Cardiac muscle cell (in vitro differentiated cells and primary cell): ENCODE data around the gene KIAA1191. TPM values are rescaled to one million over a fixed set of nuclear protein-coding genes. Genes with fewer than 3 reads are reported as not detected.

Experiments
- DNase-seq, 2 donors: peaks; one replicate each; pipeline versions ENCODE4 v3.0.0 to v3.0.0-alpha.2; 2010 to 2017; ENCODE audit warnings: low read depth in 1 of 2, low spot score in 1 of 2
- H3K27ac ChIP-seq: fragments of 200-600 bp; sonication (generic); 2 replicates; pipeline ENCODE4 v1.5.1; 2016
- H3K27me3 ChIP-seq: fragments of 200-600 bp; sonication (generic); 2 replicates; pipeline ENCODE4 v1.6.0; 2016; ENCODE audit warnings: control low read depth
- H3K36me3 ChIP-seq: fragments of 200-600 bp; sonication (generic); 2 replicates; pipeline ENCODE4 v1.5.1; 2016; ENCODE audit warnings: control low read depth
- H3K4me1 ChIP-seq: fragments of 200-600 bp; sonication (generic); 2 replicates; pipeline ENCODE4 v1.8.1; 2017; ENCODE audit warnings: low read depth, mild to moderate bottlenecking, mixed run types
- H3K4me3 ChIP-seq: fragments of 200-600 bp; sonication (generic); 2 replicates; pipeline ENCODE4 v1.5.1; 2016; ENCODE audit warnings: mild to moderate bottlenecking
- H3K9me3 ChIP-seq: fragments of 200-600 bp; sonication (generic); 2 replicates; pipeline ENCODE4 v1.5.1; 2017; ENCODE audit warnings: low read depth, mild to moderate bottlenecking, control low read depth
- polyA plus RNA-seq: library from polyadenylated mRNA; unstranded; fragments of >200 nt; fragmentation: Nextera tagmentation; extraction: Ambion mirVana; gene quantifications from 2 replicates; pipeline ENCODE4 v1.2.1, GENCODE V29; 2016
- total RNA-seq: library from RNA; depleted of rRNA; stranded (reverse); fragments of >200 nt; gene quantifications from 2 replicates; pipeline ENCODE4 v1.2.3, GENCODE V29; 2016
- TF ChIP-seq, protein P1 (sequence below): IDR thresholded peaks from 2 replicates; pipeline ENCODE4 v1.5.1; 2012; ENCODE audit warnings: low read depth, mild to moderate bottlenecking, low read length

The KIAA1191 gene
- total and polyA plus RNA-seq, 2 experiments from 2014 or later, result 118 to 134 TPM

DNA sequence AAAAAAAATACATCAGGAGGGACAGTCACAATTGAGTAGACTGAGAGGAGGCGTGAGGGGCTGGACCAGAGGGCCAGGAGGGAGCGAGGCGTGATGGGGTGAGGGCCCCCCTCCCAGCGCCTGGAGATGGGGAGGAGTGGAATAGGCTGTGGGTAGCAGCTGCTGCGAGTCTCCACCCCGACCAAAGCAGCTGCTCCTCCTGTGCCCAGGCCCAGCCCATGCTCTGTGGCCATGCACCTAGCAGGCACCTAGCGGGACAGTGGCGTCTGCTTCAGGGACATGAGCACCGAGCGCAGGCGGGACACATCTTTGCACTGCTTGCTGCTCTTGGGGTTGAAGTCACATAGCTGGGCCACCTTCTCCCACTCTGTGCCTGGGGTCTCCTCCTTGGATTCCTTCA lies 31.0 kb upstream of the KIAA1191 start:
- H3K27me3 ChIP-seq, result no peaks in the 10 kb centered on the region
- no peak overlapping the region for H3K27ac ChIP-seq
- TF ChIP-seq, protein P1, sequence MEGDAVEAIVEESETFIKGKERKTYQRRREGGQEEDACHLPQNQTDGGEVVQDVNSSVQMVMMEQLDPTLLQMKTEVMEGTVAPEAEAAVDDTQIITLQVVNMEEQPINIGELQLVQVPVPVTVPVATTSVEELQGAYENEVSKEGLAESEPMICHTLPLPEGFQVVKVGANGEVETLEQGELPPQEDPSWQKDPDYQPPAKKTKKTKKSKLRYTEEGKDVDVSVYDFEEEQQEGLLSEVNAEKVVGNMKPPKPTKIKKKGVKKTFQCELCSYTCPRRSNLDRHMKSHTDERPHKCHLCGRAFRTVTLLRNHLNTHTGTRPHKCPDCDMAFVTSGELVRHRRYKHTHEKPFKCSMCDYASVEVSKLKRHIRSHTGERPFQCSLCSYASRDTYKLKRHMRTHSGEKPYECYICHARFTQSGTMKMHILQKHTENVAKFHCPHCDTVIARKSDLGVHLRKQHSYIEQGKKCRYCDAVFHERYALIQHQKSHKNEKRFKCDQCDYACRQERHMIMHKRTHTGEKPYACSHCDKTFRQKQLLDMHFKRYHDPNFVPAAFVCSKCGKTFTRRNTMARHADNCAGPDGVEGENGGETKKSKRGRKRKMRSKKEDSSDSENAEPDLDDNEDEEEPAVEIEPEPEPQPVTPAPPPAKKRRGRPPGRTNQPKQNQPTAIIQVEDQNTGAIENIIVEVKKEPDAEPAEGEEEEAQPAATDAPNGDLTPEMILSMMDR, result no peak
- no peak for DNase-seq
- H3K4me3 ChIP-seq, result no peak overlapping the region
- H3K9me3 ChIP-seq, result no peaks in the 10 kb centered on the region
- no peaks in the 10 kb centered on the region for H3K36me3 ChIP-seq
- H3K4me1 ChIP-seq, result peaks cover 20% of the 10 kb centered on the region

DNA sequence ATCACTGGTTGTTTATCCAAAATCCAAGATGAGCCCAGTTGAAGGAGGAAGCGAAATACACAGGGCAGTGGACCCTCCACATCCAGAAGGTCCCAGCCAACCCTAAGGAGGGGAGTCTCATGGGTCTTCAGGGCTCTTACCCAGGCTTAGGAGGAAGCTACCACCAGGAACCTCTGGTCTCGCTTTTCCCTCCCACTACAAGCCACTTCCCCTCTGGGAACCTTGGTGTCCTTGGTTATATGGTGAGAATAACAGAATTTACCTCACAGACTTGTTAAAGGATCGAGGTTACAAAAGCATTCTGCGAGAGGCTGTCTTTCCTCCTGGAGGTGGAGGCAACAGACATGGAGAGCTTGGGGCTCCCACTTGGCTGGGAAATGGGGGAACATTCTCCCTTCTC lies 30.4 kb upstream of the KIAA1191 start:
- H3K27me3 ChIP-seq, result no peaks in the 10 kb centered on the region
- H3K9me3 ChIP-seq, result no peaks in the 10 kb centered on the region
- no peak for DNase-seq
- H3K36me3 ChIP-seq, result no peaks in the 10 kb centered on the region
- H3K27ac ChIP-seq, result no peak overlapping the region
- TF ChIP-seq, protein P1, result no peak
- peaks cover 25% of the 10 kb centered on the region for H3K4me1 ChIP-seq
- no peak overlapping the region for H3K4me3 ChIP-seq

DNA sequence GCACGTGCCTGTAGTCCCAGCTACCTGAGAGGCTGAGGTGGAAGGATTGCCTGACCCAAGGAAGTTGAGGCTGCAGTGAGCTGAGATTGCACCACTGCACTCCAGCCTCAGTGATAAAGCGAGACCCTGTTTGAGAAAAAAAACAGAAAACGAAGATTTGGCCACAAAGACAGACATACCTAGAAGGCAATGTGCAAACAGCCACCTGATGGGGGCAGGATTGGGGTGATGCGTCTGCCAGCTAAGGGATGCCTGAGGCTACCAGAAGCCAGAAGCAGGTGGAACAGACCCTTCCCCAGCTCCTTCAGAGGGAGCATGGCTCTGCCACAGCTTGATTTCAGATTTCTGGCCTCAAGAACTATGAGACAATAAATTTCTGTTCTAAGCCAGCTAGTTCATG lies 29.9 kb upstream of the KIAA1191 start:
- H3K4me1 ChIP-seq, result peaks cover 22% of the 10 kb centered on the region
- TF ChIP-seq, protein P1, result no peak
- no peak for DNase-seq
- H3K4me3 ChIP-seq, result no peak overlapping the region
- H3K36me3 ChIP-seq, result no peaks in the 10 kb centered on the region
- H3K27me3 ChIP-seq, result no peaks in the 10 kb centered on the region
- no peak overlapping the region for H3K27ac ChIP-seq
- no peaks in the 10 kb centered on the region for H3K9me3 ChIP-seq

GRCh38 chr5:176389135-176390123 lies 27.9 kb upstream of the KIAA1191 start:
- no peak for DNase-seq
- TF ChIP-seq, protein P1, result no peak
- H3K27me3 ChIP-seq, result no peaks in the 10 kb centered on the region
- peak overlapping the region; percentile 62 for H3K4me3 ChIP-seq
- H3K36me3 ChIP-seq, result peaks cover 6% of the 10 kb centered on the region
- H3K9me3 ChIP-seq, result no peaks in the 10 kb centered on the region
- H3K27ac ChIP-seq, result peak overlapping the region; percentile 97
- peaks cover 7% of the 10 kb centered on the region for H3K4me1 ChIP-seq

DNA sequence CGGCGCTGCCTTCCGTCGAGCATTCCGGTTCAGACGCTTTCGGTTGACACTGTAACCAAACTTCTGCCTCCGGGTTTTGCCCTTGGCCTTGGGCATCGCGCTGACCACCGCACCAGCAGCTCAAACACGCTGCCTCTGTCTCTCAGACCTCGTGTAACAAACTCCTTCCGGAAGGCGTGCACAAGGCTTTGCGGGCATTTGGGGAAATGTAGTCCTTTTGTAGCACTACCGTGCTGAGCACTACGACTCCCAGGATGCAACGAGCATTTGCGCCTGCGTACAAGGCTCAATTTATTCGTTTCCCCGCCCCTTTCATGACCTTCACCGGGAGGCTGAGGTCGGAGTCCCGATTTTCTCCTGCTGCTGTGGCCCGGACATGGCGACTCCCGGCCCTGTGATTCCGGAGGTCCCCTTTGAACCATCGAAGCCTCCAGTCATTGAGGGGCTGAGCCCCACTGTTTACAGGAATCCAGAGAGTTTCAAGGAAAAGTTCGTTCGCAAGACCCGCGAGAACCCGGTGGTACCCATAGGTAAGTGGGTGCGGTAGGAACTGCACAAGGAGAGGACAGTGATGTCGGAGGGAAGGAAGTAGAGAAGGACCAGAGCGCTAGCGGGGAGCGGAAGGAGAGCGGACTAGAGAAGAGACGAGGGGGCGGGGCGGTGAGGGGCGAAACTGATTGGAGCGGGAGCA lies 27.0 kb upstream of the KIAA1191 start, which contains the start of the genes HIGD2A and NOP16:
HIGD2A (plus strand) TSS at position 308 of the 691 bp plus-strand sequence; CDS start at position 377, 69 bp downstream.
NOP16 (minus strand) TSS at position 155 of the 691 bp plus-strand sequence; CDS start at position 96, 59 bp downstream.
- Histone ChIP-seq H3K9me3 (no peaks in the 10 kb centered on the region), H3K36me3 (peaks cover 11% of the 10 kb centered on the region)

More for the DNA sequence above, 27.0 kb upstream of the KIAA1191 start, which contains the start of the genes HIGD2A and NOP16:
- TF ChIP-seq, protein P1, result no peak
- H3K4me3 ChIP-seq, result peak within 1 kb of the TSS; percentile 62
- no peaks in the 10 kb centered on the region for H3K27me3 ChIP-seq
- H3K27ac ChIP-seq, result peak within 1 kb of the TSS; percentile 97
- peaks cover 7% of the 10 kb centered on the region for H3K4me1 ChIP-seq
- peak; percentile 99 to 100 for DNase-seq
